Mesendoderm (in vitro differentiated cells): ENCODE measurements around the gene COG4.
"Not testable (repeated sequence)": the region's sequence is repeated elsewhere in the genome, so short reads cannot be mapped to it uniquely, and the experiment has no call there.

Experiments
- DNase-seq: peaks from one replicate; pipeline ENCODE4 v3.0.0; 2013
- H2AK5ac ChIP-seq: 2 replicates; pipeline ENCODE4 v1.6.1; 2013; ENCODE audit warnings: low read length, inconsistent platforms
- H2BK120ac ChIP-seq: 2 replicates; pipeline ENCODE4 v1.6.1; 2013; ENCODE audit warnings: low read depth, mild to moderate bottlenecking, low read length, moderate library complexity, mixed read lengths
- H2BK15ac ChIP-seq: replicated peaks from 2 replicates; pipeline ENCODE4 v1.6.1; 2013; ENCODE audit warnings: low read depth, mild to moderate bottlenecking, moderate library complexity
- H2BK5ac ChIP-seq: 2 replicates; pipeline ENCODE4 v1.6.1; 2013; ENCODE audit warnings: low read length, inconsistent platforms
- H3K18ac ChIP-seq: 2 replicates; pipeline ENCODE4 v1.6.1; 2013; ENCODE audit warnings: mild to moderate bottlenecking, low read length, mixed read lengths
- H3K23ac ChIP-seq: one replicate; pipeline ENCODE4 v1.6.1; 2013; ENCODE audit warnings: low read length
- H3K27ac ChIP-seq: 2 replicates; pipeline ENCODE4 v1.5.1; 2013; ENCODE audit warnings: low read depth, mild to moderate bottlenecking, inconsistent platforms, low read length, moderate library complexity
- H3K27me3 ChIP-seq: 2 replicates; pipeline ENCODE4 v1.6.1; 2013; ENCODE audit warnings: low read length, control low read depth, mild to moderate bottlenecking, inconsistent platforms; ENCODE audit not compliant: insufficient read depth, poor library complexity
- H3K36me3 ChIP-seq: 2 replicates; pipeline ENCODE4 v1.6.1; 2013; ENCODE audit warnings: low read length, inconsistent platforms; ENCODE audit not compliant: control insufficient read depth, insufficient read depth
- H3K4ac ChIP-seq: one replicate; pipeline ENCODE4 v1.6.1; 2013; ENCODE audit warnings: low read depth, mild to moderate bottlenecking, low read length, moderate library complexity
- H3K4me1 ChIP-seq: 2 replicates; pipeline ENCODE4 v1.6.1; 2013; ENCODE audit warnings: low read depth, low read length, inconsistent platforms; ENCODE audit not compliant: control insufficient read depth
- H3K4me2 ChIP-seq: 2 replicates; pipeline ENCODE4 v1.6.1; 2013; ENCODE audit warnings: low read length
- H3K4me3 ChIP-seq: 2 replicates; pipeline ENCODE4 v1.5.1; 2013; ENCODE audit warnings: mild to moderate bottlenecking, low read length
- H3K56ac ChIP-seq: one replicate; pipeline ENCODE4 v1.6.1; 2013; ENCODE audit warnings: low read length
- H3K79me1 ChIP-seq: 2 replicates; pipeline ENCODE4 v1.6.1; 2013; ENCODE audit warnings: low read length, inconsistent platforms
- H3K79me2 ChIP-seq: 2 replicates; pipeline ENCODE4 v1.6.1; 2013; ENCODE audit warnings: mild to moderate bottlenecking, low read length; ENCODE audit not compliant: control insufficient read depth, insufficient read depth
- H3K9ac ChIP-seq: 2 replicates; pipeline ENCODE4 v1.6.1; 2013; ENCODE audit warnings: low read length, inconsistent platforms
- H4K5ac ChIP-seq: one replicate; pipeline ENCODE4 v1.6.1; 2013; ENCODE audit warnings: low read length
- H4K8ac ChIP-seq: one replicate; pipeline ENCODE4 v1.6.1; 2013; ENCODE audit warnings: low read depth, mild to moderate bottlenecking, control low read depth, low read length, moderate library complexity
- WGBS: extraction: QIAGEN DNeasy Blood & Tissue Kit; methylation state at CpG from one replicate; pipeline ENCODE4 v1.1.7; 2013; ENCODE audit warnings: low lambda C conversion rate, missing lambda C conversion rate; ENCODE audit not compliant: insufficient coverage; ENCODE audit errors: extremely low coverage; 5-methylcytosine and 5-hydroxymethylcytosine counted together

COG4 gene

GRCh38 chr16:70540994-70541393, 17.6 kb upstream of the COG4 start:
- Histone ChIP-seq H3K36me3 (peaks cover 24% of the 10 kb centered on the region), H3K27ac (no peak overlapping the region), H3K9ac (no peak overlapping the region), H3K23ac (no peak overlapping the region), H2AK5ac (no peak overlapping the region), H3K56ac (no peak overlapping the region), H2BK15ac (no peak overlapping the region), H3K18ac (no peak overlapping the region), H3K4me2 (no peak overlapping the region), H4K8ac (no peak overlapping the region), H3K4me3 (no peak overlapping the region), H3K27me3 (no peaks in the 10 kb centered on the region), H3K4me1 (no peaks in the 10 kb centered on the region), H3K79me2 (peaks cover 22% of the 10 kb centered on the region), H4K5ac (no peak overlapping the region), H2BK5ac (no peak overlapping the region), H2BK120ac (no peak overlapping the region), H3K79me1 (peaks cover 11% of the 10 kb centered on the region), H3K4ac (no peak overlapping the region)
- no CpG with 5 or more reads among the region's 3 CpGs for WGBS
- no peak for DNase-seq

- WGBS = no CpG with 5 or more reads among the region's 2 CpGs
Measured at GRCh38 chr16:70534971-70535370, 11.6 kb upstream of the COG4 start.

DNA sequence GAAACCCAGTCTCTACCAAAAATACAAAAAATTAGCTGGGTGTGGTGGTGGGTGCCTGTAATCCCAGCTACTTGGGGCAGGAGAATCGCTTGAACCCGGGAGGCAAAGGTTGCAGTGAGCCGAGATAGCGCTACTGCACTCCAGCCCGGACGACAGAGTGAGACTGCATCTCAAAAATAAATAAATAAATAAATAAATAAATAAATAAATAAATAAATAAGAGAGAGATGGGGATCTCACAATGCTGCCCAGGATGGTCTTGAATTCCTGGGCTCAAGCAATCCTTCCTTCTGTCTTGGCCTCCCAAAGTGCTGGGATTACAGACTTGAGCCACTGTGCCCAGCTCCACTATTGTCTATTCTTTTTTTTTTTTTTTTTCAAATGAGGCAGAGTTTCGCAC, 6.6 kb upstream of the COG4 start:
- H3K18ac ChIP-seq, H2BK120ac ChIP-seq: not testable (repeated sequence)
- WGBS = no CpG with 5 or more reads among the region's 7 CpGs

More at GRCh38 chr16:70534971-70535370, 11.6 kb upstream of the COG4 start:
- no peak overlapping the region for H3K4ac ChIP-seq
- no peak overlapping the region for H3K56ac ChIP-seq
- peaks cover 36% of the 10 kb centered on the region for H3K79me2 ChIP-seq
- no peak overlapping the region for H3K4me2 ChIP-seq
- H2BK5ac ChIP-seq = no peak overlapping the region
- H3K27ac ChIP-seq = no peak overlapping the region
- H3K23ac ChIP-seq = no peak overlapping the region
- no peak overlapping the region for H2BK120ac ChIP-seq
- no peak for DNase-seq
- H4K8ac ChIP-seq = no peak overlapping the region
- no peak overlapping the region for H2AK5ac ChIP-seq
- no peak overlapping the region for H4K5ac ChIP-seq
- no peaks in the 10 kb centered on the region for H3K27me3 ChIP-seq
- no peak overlapping the region for H3K4me3 ChIP-seq
- no peaks in the 10 kb centered on the region for H3K4me1 ChIP-seq
- no peak overlapping the region for H3K9ac ChIP-seq
- H3K18ac ChIP-seq = no peak overlapping the region
- peaks cover 23% of the 10 kb centered on the region for H3K36me3 ChIP-seq
- H3K79me1 ChIP-seq = peaks cover 16% of the 10 kb centered on the region
- no peak overlapping the region for H2BK15ac ChIP-seq

GRCh38 chr16:70529051-70529777, 5.9 kb upstream of the COG4 start:
- H3K4me2 ChIP-seq = no peak overlapping the region
- DNase-seq = peak; percentile 22
- H3K79me1 ChIP-seq = peaks cover 12% of the 10 kb centered on the region
- H3K23ac ChIP-seq = no peak overlapping the region
- H2AK5ac ChIP-seq = no peak overlapping the region
- H3K4ac ChIP-seq = no peak overlapping the region
- H4K8ac ChIP-seq = no peak overlapping the region
- no CpG with 5 or more reads among the region's 8 CpGs for WGBS
- H3K27me3 ChIP-seq = no peaks in the 10 kb centered on the region
- no peak overlapping the region for H2BK120ac ChIP-seq
- no peak overlapping the region for H3K9ac ChIP-seq
- no peak overlapping the region for H3K27ac ChIP-seq
- peaks cover 17% of the 10 kb centered on the region for H3K36me3 ChIP-seq
- no peak overlapping the region for H2BK15ac ChIP-seq
- peaks cover 2% of the 10 kb centered on the region for H3K4me1 ChIP-seq
- H2BK5ac ChIP-seq = no peak overlapping the region
- no peak overlapping the region for H3K4me3 ChIP-seq
- no peak overlapping the region for H4K5ac ChIP-seq
- H3K18ac ChIP-seq = no peak overlapping the region
- H3K56ac ChIP-seq = no peak overlapping the region
- H3K79me2 ChIP-seq = peaks cover 65% of the 10 kb centered on the region

More for the DNA sequence above, 6.6 kb upstream of the COG4 start:
- not testable (repeated sequence) for H2BK15ac ChIP-seq, H4K8ac ChIP-seq, H3K4me3 ChIP-seq, H3K27ac ChIP-seq, DNase-seq, H3K56ac ChIP-seq, H3K23ac ChIP-seq, H3K4ac ChIP-seq, H3K27me3 ChIP-seq, H2BK5ac ChIP-seq, H3K4me2 ChIP-seq, H3K9ac ChIP-seq, H4K5ac ChIP-seq, H2AK5ac ChIP-seq, H3K4me1 ChIP-seq
- Histone ChIP-seq H3K79me2 (peaks cover 63% of the 10 kb centered on the region), H3K36me3 (peaks cover 19% of the 10 kb centered on the region), H3K79me1 (peaks cover 14% of the 10 kb centered on the region)

GRCh38 chr16:70527315-70527996, 4.1 kb upstream of the COG4 start:
- H3K4me3 ChIP-seq = no peak overlapping the region
- H3K36me3 ChIP-seq = peaks cover 10% of the 10 kb centered on the region
- H2BK120ac ChIP-seq = no peak overlapping the region
- no peak overlapping the region for H2BK5ac ChIP-seq
- no peak overlapping the region for H3K23ac ChIP-seq
- peaks cover 12% of the 10 kb centered on the region for H3K79me1 ChIP-seq
- H3K27ac ChIP-seq = no peak overlapping the region
- no peak overlapping the region for H2AK5ac ChIP-seq
- DNase-seq = no peak
- no peaks in the 10 kb centered on the region for H3K27me3 ChIP-seq
- no peak overlapping the region for H3K56ac ChIP-seq
- H3K4me1 ChIP-seq = peaks cover 4% of the 10 kb centered on the region
- H2BK15ac ChIP-seq = no peak overlapping the region
- peak overlapping the region; percentile 16 for H3K4me2 ChIP-seq
- no peak overlapping the region for H3K18ac ChIP-seq
- H4K8ac ChIP-seq = no peak overlapping the region
- no peak overlapping the region for H4K5ac ChIP-seq
- WGBS = 100% methylated on average over 1 of the region's 8 CpGs
- peaks cover 65% of the 10 kb centered on the region for H3K79me2 ChIP-seq
- no peak overlapping the region for H3K9ac ChIP-seq
- H3K4ac ChIP-seq = no peak overlapping the region
